Mesendoderm (in vitro differentiated cells): Measurements from ENCODE around the gene SSC5D.

Experiments
- DNase-seq: peaks from one replicate; pipeline ENCODE4 v3.0.0; 2013
- H2AK5ac ChIP-seq: 2 replicates; pipeline ENCODE4 v1.6.1; 2013; ENCODE audit warnings: low read length, inconsistent platforms
- H2BK120ac ChIP-seq: 2 replicates; pipeline ENCODE4 v1.6.1; 2013; ENCODE audit warnings: low read depth, mild to moderate bottlenecking, low read length, moderate library complexity, mixed read lengths
- H2BK15ac ChIP-seq: replicated peaks from 2 replicates; pipeline ENCODE4 v1.6.1; 2013; ENCODE audit warnings: low read depth, mild to moderate bottlenecking, moderate library complexity
- H2BK5ac ChIP-seq: 2 replicates; pipeline ENCODE4 v1.6.1; 2013; ENCODE audit warnings: low read length, inconsistent platforms
- H3K18ac ChIP-seq: 2 replicates; pipeline ENCODE4 v1.6.1; 2013; ENCODE audit warnings: mild to moderate bottlenecking, low read length, mixed read lengths
- H3K23ac ChIP-seq: one replicate; pipeline ENCODE4 v1.6.1; 2013; ENCODE audit warnings: low read length
- H3K27ac ChIP-seq: 2 replicates; pipeline ENCODE4 v1.5.1; 2013; ENCODE audit warnings: low read depth, mild to moderate bottlenecking, inconsistent platforms, low read length, moderate library complexity
- H3K27me3 ChIP-seq: 2 replicates; pipeline ENCODE4 v1.6.1; 2013; ENCODE audit warnings: low read length, control low read depth, mild to moderate bottlenecking, inconsistent platforms; ENCODE audit not compliant: insufficient read depth, poor library complexity
- H3K36me3 ChIP-seq: 2 replicates; pipeline ENCODE4 v1.6.1; 2013; ENCODE audit warnings: low read length, inconsistent platforms; ENCODE audit not compliant: control insufficient read depth, insufficient read depth
- H3K4ac ChIP-seq: one replicate; pipeline ENCODE4 v1.6.1; 2013; ENCODE audit warnings: low read depth, mild to moderate bottlenecking, low read length, moderate library complexity
- H3K4me1 ChIP-seq: 2 replicates; pipeline ENCODE4 v1.6.1; 2013; ENCODE audit warnings: low read depth, low read length, inconsistent platforms; ENCODE audit not compliant: control insufficient read depth
- H3K4me2 ChIP-seq: 2 replicates; pipeline ENCODE4 v1.6.1; 2013; ENCODE audit warnings: low read length
- H3K4me3 ChIP-seq: 2 replicates; pipeline ENCODE4 v1.5.1; 2013; ENCODE audit warnings: mild to moderate bottlenecking, low read length
- H3K56ac ChIP-seq: one replicate; pipeline ENCODE4 v1.6.1; 2013; ENCODE audit warnings: low read length
- H3K79me1 ChIP-seq: 2 replicates; pipeline ENCODE4 v1.6.1; 2013; ENCODE audit warnings: low read length, inconsistent platforms
- H3K79me2 ChIP-seq: 2 replicates; pipeline ENCODE4 v1.6.1; 2013; ENCODE audit warnings: mild to moderate bottlenecking, low read length; ENCODE audit not compliant: control insufficient read depth, insufficient read depth
- H3K9ac ChIP-seq: 2 replicates; pipeline ENCODE4 v1.6.1; 2013; ENCODE audit warnings: low read length, inconsistent platforms
- H4K5ac ChIP-seq: one replicate; pipeline ENCODE4 v1.6.1; 2013; ENCODE audit warnings: low read length
- H4K8ac ChIP-seq: one replicate; pipeline ENCODE4 v1.6.1; 2013; ENCODE audit warnings: low read depth, mild to moderate bottlenecking, control low read depth, low read length, moderate library complexity
- WGBS: extraction: QIAGEN DNeasy Blood & Tissue Kit; methylation state at CpG from one replicate; pipeline ENCODE4 v1.1.7; 2013; ENCODE audit warnings: low lambda C conversion rate, missing lambda C conversion rate; ENCODE audit not compliant: insufficient coverage; ENCODE audit errors: extremely low coverage; 5-methylcytosine and 5-hydroxymethylcytosine counted together

SSC5D gene

GRCh38 chr19:55563261-55563690 lies 75.0 kb downstream of the SSC5D start:
- H3K79me1 ChIP-seq = no peaks in the 10 kb centered on the region
- no peak for DNase-seq
- H3K4me3 ChIP-seq = no peak overlapping the region
- H2BK5ac ChIP-seq = no peak overlapping the region
- no peaks in the 10 kb centered on the region for H3K27me3 ChIP-seq
- no peak overlapping the region for H3K4ac ChIP-seq
- H4K8ac ChIP-seq = no peak overlapping the region
- H4K5ac ChIP-seq = no peak overlapping the region
- H3K27ac ChIP-seq = no peak overlapping the region
- no peak overlapping the region for H2BK15ac ChIP-seq
- no peaks in the 10 kb centered on the region for H3K4me1 ChIP-seq
- no peak overlapping the region for H3K23ac ChIP-seq
- H3K4me2 ChIP-seq = no peak overlapping the region
- no peak overlapping the region for H3K9ac ChIP-seq
- H3K79me2 ChIP-seq = no peaks in the 10 kb centered on the region
- H3K18ac ChIP-seq = no peak overlapping the region
- H3K36me3 ChIP-seq = no peaks in the 10 kb centered on the region
- no peak overlapping the region for H3K56ac ChIP-seq
- H2BK120ac ChIP-seq = no peak overlapping the region
- WGBS = no CpG with 5 or more reads among the region's 12 CpGs
- no peak overlapping the region for H2AK5ac ChIP-seq

GRCh38 chr19:55566823-55567222 lies 78.6 kb downstream of the SSC5D start:
- H2BK15ac ChIP-seq = no peak overlapping the region
- no peak overlapping the region for H3K27ac ChIP-seq
- H3K4me1 ChIP-seq = no peaks in the 10 kb centered on the region
- H3K23ac ChIP-seq = no peak overlapping the region
- no peak overlapping the region for H4K5ac ChIP-seq
- H2AK5ac ChIP-seq = no peak overlapping the region
- H3K36me3 ChIP-seq = no peaks in the 10 kb centered on the region
- no peaks in the 10 kb centered on the region for H3K79me1 ChIP-seq
- H3K18ac ChIP-seq = no peak overlapping the region
- H3K56ac ChIP-seq = no peak overlapping the region
- no peak overlapping the region for H3K4ac ChIP-seq
- no peaks in the 10 kb centered on the region for H3K79me2 ChIP-seq
- no peaks in the 10 kb centered on the region for H3K27me3 ChIP-seq
- H4K8ac ChIP-seq = no peak overlapping the region
- no peak for DNase-seq
- no peak overlapping the region for H2BK120ac ChIP-seq
- H3K4me2 ChIP-seq = no peak overlapping the region
- H3K4me3 ChIP-seq = no peak overlapping the region
- WGBS = no CpG with 5 or more reads among the region's 9 CpGs
- H2BK5ac ChIP-seq = no peak overlapping the region
- H3K9ac ChIP-seq = no peak overlapping the region

GRCh38 chr19:55567708-55568328 lies 79.6 kb downstream of the SSC5D start:
- Histone ChIP-seq H2BK5ac (no peak overlapping the region), H4K8ac (no peak overlapping the region), H2BK120ac (no peak overlapping the region), H3K4ac (no peak overlapping the region), H3K56ac (no peak overlapping the region), H3K27me3 (no peaks in the 10 kb centered on the region), H2AK5ac (no peak overlapping the region), H3K27ac (no peak overlapping the region), H3K4me3 (no peak overlapping the region), H4K5ac (no peak overlapping the region), H2BK15ac (no peak overlapping the region), H3K36me3 (no peaks in the 10 kb centered on the region), H3K4me1 (no peaks in the 10 kb centered on the region), H3K79me1 (no peaks in the 10 kb centered on the region), H3K4me2 (no peak overlapping the region), H3K79me2 (no peaks in the 10 kb centered on the region), H3K23ac (no peak overlapping the region), H3K9ac (no peak overlapping the region), H3K18ac (no peak overlapping the region)
- DNase-seq = no peak
